Measurements from ENCODE around the gene CHD9NB.

Gene CHD9NB

DNA sequence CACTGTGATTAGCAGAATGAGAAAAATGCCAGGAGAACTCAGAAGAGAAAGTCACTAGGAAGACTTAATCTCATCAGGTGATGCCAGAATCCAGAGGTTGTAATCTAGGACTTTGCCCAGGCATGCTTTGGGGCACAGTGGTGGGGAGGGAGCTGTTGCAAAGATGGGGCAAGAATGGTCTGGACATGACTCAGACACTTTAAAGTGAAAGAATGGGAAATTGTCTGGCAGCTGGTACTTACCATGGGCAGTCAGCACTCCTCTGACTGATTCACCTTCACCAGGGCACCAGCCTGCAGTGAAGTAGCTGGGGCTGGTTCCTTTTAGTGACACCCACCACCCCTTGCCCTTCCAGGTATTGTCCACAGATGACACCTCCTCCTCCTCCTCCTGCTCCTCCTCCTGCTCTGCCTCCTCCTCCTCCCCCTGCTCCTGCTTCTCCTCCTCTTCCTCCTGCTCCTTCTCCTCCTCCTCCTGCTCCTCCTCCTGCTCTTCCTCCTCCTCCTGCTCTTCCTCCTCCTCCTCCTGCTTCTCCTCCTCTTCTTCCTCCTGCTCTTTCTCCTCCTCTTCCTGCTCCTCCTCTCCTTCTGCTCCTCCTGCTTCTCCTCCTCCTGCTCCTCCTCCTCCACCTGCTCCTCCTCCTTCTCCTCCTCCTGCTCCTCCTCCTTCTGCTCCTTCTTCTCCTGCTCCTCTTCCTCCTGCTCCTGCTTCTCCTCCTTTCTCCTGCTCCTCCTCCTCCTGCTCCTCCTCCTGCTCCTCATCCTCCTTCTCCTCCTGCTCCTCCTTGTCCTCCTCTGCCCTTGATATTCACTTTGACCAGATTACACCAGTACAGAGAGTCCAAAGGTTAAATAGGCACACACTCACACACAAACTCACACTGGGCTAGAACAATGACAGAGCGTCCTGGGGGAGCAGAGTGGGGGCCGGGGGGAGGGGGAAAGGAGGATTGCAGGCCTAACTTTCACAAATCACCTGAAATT is at the start of gene CHD9NB:
CHD9NB (minus strand) TSS at position 379 of the 983 bp plus-strand sequence. CDS start 8,739 bp downstream, outside the sequence.
- DNase-seq (ENCODE audit: low read depth): no peak

GRCh38 chr16:53100889-53101288 is 48.2 kb upstream of the CHD9NB start:
- DNase-seq (ENCODE audit: low read depth): no peak

GRCh38 chr16:53100131-53100748 is 47.5 kb upstream of the CHD9NB start:
- DNase-seq (ENCODE audit: low read depth): no peak

DNA sequence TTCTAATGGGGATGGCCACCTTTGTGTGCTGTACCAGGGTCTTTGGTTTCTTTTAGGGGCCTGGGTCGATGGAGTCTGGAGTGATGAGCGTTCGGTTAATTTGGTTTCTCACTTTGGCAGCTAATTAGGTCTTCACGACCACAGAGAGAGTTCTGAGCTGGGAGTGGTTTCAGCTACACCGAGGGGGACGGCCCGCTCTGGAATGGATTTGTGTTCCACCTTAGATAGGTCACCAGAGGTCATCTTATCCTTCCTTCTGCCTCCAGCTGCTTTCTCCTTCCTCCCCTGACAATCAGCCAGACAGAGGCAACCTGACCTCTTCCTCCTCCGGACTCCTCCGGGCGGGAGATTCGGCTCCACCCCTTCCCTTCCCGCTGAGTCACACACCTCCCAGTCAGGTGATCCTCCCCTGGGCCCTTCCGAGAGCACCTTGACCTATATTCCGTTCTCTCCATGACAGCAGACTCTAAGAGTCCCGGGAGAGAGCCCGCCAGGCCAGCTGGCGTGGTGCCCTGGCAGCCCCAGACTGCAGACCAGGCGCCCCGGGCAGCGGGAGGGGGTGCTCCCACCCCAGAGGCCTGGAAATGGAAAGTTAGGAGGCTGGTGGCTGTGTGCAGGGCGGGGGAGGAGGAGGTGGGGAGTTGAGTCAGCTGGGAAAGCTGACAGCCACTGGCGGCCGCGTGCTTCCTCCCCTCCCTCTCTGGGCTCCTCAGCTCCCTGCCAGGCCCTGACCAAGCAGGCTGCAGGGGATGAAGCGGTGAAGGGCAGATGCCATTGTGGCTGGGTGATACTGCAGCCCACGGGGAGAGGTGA is 46.8 kb upstream of the CHD9NB start:
- DNase-seq (ENCODE audit: low read depth): peak; percentile 53

DNA sequence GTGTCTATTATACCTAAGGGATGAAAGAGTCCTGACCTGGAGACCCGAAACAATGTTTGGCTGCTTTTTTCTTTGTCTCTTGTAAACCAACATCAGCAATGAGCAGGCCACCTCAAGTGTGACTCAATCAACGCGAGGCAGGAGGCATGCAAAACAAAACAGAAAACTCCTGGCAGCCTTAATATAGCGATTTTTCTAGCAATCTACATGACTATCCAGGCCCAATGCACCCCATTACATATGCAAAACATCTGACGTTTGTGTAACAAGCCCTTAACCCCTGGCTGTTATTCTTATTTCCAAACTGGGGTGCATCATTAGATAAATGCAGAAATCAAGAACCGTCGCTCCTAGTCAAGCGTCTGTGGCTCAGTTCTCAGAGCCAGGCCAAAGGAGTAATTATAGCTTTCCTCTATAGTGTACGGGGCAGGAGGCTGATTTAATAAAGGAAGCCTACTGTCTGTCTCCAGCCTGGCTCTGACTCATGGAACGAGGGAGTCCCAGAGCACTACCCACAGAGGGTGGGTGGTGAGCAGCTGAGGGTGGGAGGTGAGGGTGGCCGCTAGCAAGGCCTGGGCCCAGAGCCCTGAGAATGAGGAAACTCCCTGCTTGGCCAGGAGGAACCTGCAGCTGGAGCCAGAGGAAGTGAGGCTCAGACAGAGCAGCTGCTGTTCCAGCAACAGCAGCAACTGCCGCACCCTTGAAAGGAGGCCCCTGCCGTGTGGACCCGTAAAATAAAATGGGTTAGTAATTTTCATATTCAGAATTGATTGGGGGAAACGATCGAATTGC is 46.0 kb upstream of the CHD9NB start:
- DNase-seq (ENCODE audit: low read depth): peak; percentile 45

DNA sequence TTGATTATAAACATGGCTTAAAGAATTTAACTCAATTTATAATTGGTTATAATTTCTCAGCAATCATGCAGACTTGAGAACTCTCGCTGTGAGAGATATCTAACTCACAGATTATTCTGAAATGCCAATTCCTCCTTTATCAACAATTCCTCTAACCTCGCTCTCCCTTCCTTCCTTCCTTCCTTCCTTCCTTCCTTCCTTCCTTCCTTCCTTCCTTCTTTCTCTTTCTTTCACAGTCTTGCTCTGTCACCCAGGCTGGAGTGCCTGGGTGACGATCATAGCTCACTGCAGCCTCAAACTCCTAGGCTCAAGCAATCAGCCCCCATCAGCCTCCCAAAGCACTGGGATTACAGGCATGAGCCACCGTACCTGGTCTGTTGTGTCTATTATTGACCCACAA is 44.5 kb upstream of the CHD9NB start:
- DNase-seq (ENCODE audit: low read depth): no peak

DNA sequence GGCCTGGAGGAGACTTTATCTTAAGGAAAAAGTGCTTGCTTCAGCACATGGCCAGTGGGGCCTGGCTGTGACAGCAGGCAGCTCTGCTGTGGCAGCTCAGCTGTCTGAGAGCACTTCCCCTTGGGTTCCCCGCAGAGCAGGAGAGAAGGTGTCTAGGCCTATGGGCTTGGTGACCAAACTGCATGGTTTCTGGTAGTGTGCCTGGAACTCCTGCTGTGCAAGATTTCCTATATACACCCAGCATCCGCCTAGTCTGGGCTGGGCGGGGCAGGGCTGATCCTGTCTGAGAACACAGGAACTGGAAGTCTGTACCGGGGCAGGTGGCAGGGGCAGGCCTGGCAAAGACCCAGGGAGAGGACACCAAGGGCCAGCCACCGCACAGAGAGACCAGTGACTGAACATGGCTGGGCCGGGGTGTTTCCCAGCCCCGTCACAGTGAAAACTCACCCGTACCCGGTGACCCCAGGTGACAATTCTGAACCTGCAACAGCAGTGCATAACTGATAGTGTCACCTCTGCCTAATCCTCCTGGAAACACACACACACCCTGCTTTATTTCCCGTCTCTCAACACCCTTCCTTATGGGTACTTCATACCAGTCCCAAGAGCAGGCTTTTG is 41.4 kb upstream of the CHD9NB start:
- DNase-seq (ENCODE audit: low read depth): peak; percentile 6

DNA sequence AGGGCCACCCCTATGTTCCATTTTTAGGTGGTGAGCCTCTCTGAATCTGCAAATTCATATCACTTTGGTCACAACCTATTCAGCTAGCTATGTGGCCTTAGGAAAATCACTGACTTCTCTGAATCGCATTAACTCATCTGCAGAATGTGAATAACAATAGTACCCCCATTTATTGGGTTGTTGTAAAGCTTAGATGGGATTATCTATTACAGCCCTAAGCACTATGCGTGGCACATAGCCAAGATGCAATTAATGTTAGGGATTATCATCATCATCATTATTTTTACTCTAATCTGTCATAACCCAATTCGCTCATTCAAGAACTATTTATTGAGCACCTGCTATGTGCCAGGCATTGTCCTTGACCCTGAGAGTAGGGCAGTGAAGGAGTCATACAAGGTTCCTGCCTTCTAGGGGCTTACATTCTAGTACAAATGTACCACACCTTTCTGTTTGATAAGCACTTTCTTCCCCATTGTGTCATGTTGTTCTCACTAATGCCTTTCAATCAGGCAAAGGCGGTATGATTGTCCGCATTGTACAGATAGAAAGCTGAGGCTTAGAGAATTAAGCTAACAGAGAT is 40.6 kb upstream of the CHD9NB start:
- DNase-seq (ENCODE audit: low read depth): no peak

- DNase-seq (ENCODE audit: low read depth): no peak
These were observed 39.6 kb upstream of the CHD9NB start for GRCh38 chr16:53092284-53092683.

GRCh38 chr16:53091466-53092211 is 38.9 kb upstream of the CHD9NB start:
- no peak for DNase-seq (ENCODE audit: low read depth)

DNA sequence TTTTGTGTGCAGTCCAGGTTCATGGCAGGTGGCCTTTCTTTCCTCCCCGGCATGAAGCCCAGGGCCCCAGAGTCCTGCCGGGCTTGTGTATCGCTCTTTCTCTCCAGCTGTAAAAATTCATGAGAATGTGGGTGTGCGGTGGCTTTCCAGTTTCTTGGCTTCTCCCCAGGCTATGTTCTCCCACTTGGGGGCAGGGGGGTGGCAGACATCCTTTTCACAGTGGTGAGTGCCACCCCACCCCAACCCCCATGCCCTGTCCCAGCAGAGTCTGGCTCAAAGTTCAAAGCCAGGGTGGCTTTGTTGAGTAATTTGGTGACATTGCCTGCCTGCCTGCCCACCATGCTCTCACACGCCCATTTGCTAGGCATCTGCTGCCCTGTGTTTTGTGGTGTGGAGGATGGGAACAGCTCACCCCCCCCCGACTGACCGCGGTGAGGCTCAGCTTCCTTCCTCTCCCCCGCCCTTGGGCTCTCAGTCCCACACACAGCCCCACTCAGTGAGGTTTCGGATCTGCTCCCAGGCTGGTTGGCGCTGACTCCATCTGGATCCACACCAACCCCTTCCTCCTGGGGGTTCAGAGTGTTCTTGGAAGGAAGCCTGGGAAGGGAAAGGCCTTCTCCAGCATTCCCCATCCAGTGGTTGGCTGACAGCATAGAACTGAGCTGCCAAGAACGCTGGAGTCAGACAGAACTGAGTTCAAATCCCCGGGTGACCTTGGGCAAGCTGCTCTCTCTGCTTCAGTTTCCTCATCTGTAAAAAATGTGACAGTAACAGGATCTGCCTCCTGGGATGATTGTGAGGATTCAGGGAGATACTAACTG is 38.1 kb upstream of the CHD9NB start:
- DNase-seq (ENCODE audit: low read depth): no peak

- DNase-seq (ENCODE audit: low read depth): no peak
These were observed 37.5 kb upstream of the CHD9NB start for GRCh38 chr16:53090286-53090590.

GRCh38 chr16:53089434-53090285 is 37.0 kb upstream of the CHD9NB start:
- DNase-seq (ENCODE audit: low read depth): no peak

DNA sequence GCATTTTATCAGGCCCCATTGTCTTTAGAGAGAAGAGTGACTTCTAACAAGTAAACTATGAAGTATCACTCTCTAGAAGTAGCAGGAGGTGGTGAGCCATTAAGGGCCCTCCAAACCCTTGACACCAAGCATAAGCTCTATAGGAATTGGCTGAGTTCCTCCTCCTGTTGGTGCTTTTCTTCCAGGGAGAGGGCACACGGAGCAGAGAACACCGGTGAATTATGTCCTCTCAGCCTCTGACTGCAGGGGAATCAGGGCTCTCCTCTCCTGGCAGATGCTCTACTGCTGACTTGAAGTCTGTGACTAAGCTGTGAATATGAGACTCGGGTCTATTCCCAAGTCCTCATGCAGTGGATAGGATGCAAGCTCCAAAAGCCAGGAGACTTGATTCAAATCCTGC is 34.4 kb upstream of the CHD9NB start:
- DNase-seq (ENCODE audit: low read depth): no peak

GRCh38 chr16:53085931-53086421 is 33.3 kb upstream of the CHD9NB start:
- DNase-seq (ENCODE audit: low read depth): no peak

GRCh38 chr16:53085369-53085843 is 32.7 kb upstream of the CHD9NB start:
- no peak for DNase-seq (ENCODE audit: low read depth)

DNA sequence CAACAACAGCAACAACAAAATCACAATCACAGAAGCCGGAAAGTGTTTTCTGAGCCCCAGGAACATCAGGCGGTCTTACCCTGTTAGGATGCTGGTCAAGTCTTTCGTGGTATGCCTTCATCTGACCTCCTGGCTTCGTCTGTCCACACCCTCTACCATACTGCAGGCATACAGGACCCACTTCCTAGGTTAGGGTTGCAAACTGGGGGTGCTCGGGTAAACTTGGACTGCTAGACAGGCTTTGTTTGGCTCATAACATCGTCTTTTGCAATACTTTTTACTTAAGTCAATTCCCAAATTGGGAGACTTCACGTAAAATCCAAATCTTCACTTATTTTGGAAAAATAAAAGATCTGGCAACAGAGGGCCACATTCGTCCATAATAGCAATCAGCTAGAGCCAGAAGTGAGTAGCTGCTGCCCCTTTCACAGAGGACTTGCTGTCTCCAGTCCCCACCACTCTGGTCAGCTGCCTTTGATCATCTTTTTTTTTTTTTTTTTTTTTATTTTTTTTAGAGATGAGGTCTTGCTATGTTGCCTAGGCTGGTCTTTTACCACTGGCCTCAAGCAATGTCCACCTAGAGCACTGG is 32.1 kb upstream of the CHD9NB start:
- DNase-seq (ENCODE audit: low read depth): no peak

GRCh38 chr16:53084141-53084541 is 31.4 kb upstream of the CHD9NB start:
- no peak for DNase-seq (ENCODE audit: low read depth)

All from T-helper 22 cell (primary cell).